GM23338 (cell line): Measurements from ENCODE around the gene TCERG1L. TPM values are rescaled to one million over a fixed set of nuclear protein-coding genes. Genes with fewer than 3 reads are reported as not detected.

ENCODE experiments used
- ATAC-seq: fragments of 200-7000 bp; cut with Tn5 transposase; 3 replicates; pipeline ENCODE4 v1.9.1; 2020
- DNase-seq: peaks from one replicate; pipeline ENCODE4 v3.0.0-alpha.2; 2015; ENCODE audit warnings: low spot score
- H2AFZ ChIP-seq: fragments of 200-600 bp; sonication (generic); 2 replicates; pipeline ENCODE4 v1.8.0; 2016; ENCODE audit warnings: antibody characterized with exemption, mild to moderate bottlenecking, moderate library complexity
- H3F3A ChIP-seq: fragments of 200-600 bp; sonication (generic); replicated peaks from 2 replicates; pipeline ENCODE4 v1.8.0; 2017; ENCODE audit warnings: antibody characterized with exemption, mixed run types, low read depth
- H3K27ac ChIP-seq: fragments of 200-600 bp; sonication (generic); 2 replicates; pipeline ENCODE4 v1.6.1; 2016; ENCODE audit warnings: low read depth
- H3K27me3 ChIP-seq: fragments of 200-600 bp; sonication (generic); 2 replicates; pipeline ENCODE4 v1.8.0; 2016; ENCODE audit warnings: mild to moderate bottlenecking, mixed run types, moderate library complexity; ENCODE audit not compliant: insufficient read depth
- H3K36me3 ChIP-seq: fragments of 200-600 bp; sonication (generic); 2 replicates; pipeline ENCODE4 v1.8.0; 2016; ENCODE audit warnings: mild to moderate bottlenecking; ENCODE audit not compliant: insufficient read depth
- H3K4me1 ChIP-seq: fragments of 200-600 bp; sonication (generic); 2 replicates; pipeline ENCODE4 v1.8.0; 2016; ENCODE audit warnings: mild to moderate bottlenecking, moderate library complexity; ENCODE audit not compliant: insufficient read depth
- H3K4me2 ChIP-seq: fragments of 200-600 bp; sonication (generic); 2 replicates; pipeline ENCODE4 v1.7.1; 2017; ENCODE audit warnings: mixed run types
- H3K4me3 ChIP-seq: fragments of 200-600 bp; sonication (generic); 2 replicates; pipeline ENCODE4 v1.6.1; 2016; ENCODE audit warnings: mixed run types
- H3K79me2 ChIP-seq: fragments of 200-600 bp; sonication (generic); replicated peaks from 2 replicates; pipeline ENCODE4 v1.8.0; 2017; ENCODE audit warnings: mild to moderate bottlenecking; ENCODE audit not compliant: insufficient read depth
- H3K9me2 ChIP-seq: fragments of 200-600 bp; sonication (generic); 2 replicates; pipeline ENCODE4 v1.8.0; 2017; ENCODE audit not compliant: insufficient read depth
- H4K20me1 ChIP-seq: fragments of 200-600 bp; sonication (generic); replicated peaks from 2 replicates; pipeline ENCODE4 v1.8.0; 2017; ENCODE audit warnings: mild to moderate bottlenecking; ENCODE audit not compliant: insufficient read depth
- H3K27ac Mint-ChIP-seq: 2 replicates; pipeline ENCODE4 v1.8.0; 2020; ENCODE audit warnings: inconsistent platforms, mild to moderate bottlenecking, moderate library complexity, mixed read lengths
- H3K27me3 Mint-ChIP-seq: 3 replicates; pipeline ENCODE4 v1.8.0; 2022; ENCODE audit warnings: low read depth, mild to moderate bottlenecking, moderate library complexity, mixed read lengths, inconsistent platforms; ENCODE audit not compliant: insufficient read depth, poor library complexity
- H3K36me3 Mint-ChIP-seq: 3 replicates; pipeline ENCODE4 v1.8.0; 2021; ENCODE audit warnings: low read depth, mild to moderate bottlenecking, inconsistent platforms, moderate library complexity, mixed read lengths
- H3K4me1 Mint-ChIP-seq: 3 replicates; pipeline ENCODE4 v1.8.0; 2020; ENCODE audit warnings: mild to moderate bottlenecking, inconsistent platforms, mixed read lengths
- H3K4me3 Mint-ChIP-seq: 3 replicates; pipeline ENCODE4 v1.8.0; 2021; ENCODE audit warnings: moderate library complexity, mild to moderate bottlenecking, inconsistent platforms, mixed read lengths
- H3K9me3 Mint-ChIP-seq: 3 replicates; pipeline ENCODE4 v1.8.0; 2020; ENCODE audit warnings: moderate library complexity, mild to moderate bottlenecking, inconsistent platforms, mixed read lengths
- CREB1 ChIP-seq: fragments of 250-450 bp; sonication (Bioruptor Pico); IDR thresholded peaks from 2 replicates; pipeline ENCODE4 v1.5.0; 2020; ENCODE audit warnings: low read depth, mild to moderate bottlenecking, moderate library complexity
- CTCF ChIP-seq, 2 experiments: fragments of 200-600 bp in 1 of 2; sonication (generic) in 1 of 2; conservative IDR thresholded peaks; 2 replicates each; pipeline versions ENCODE4 v1.5.1 to v1.6.1; 2016 to 2017; ENCODE audit warnings: antibody characterized with exemption in 2 of 2, low read depth in 2 of 2, mild to moderate bottlenecking in 2 of 2, moderate library complexity in 1 of 2
- ETS1 ChIP-seq: IDR thresholded peaks from 2 replicates; pipeline ENCODE4 v1.6.1; 2016; ENCODE audit warnings: antibody characterized with exemption
- EZH2 ChIP-seq: fragments of 200-600 bp; sonication (generic); IDR thresholded peaks from one replicate; pipeline ENCODE4 v1.8.0; 2017; ENCODE audit warnings: antibody characterized with exemption, mild to moderate bottlenecking, low read depth; ENCODE audit not compliant: unreplicated experiment
- EZH2phosphoT487 ChIP-seq: fragments of 200-600 bp; sonication (generic); IDR thresholded peaks from one replicate; pipeline ENCODE4 v1.8.1; 2018; ENCODE audit warnings: antibody characterized with exemption; ENCODE audit not compliant: unreplicated experiment
- NANOG ChIP-seq: IDR thresholded peaks from 2 replicates; pipeline ENCODE4 v1.6.1; 2016; ENCODE audit warnings: antibody characterized with exemption, borderline replicate concordance
- POLR2AphosphoS5 ChIP-seq: IDR thresholded peaks from 2 replicates; pipeline ENCODE4 v1.6.1; 2016; ENCODE audit warnings: antibody characterized with exemption, low read depth
- STAT1 ChIP-seq: IDR thresholded peaks from one replicate; pipeline ENCODE4 v1.6.1; 2016; ENCODE audit warnings: antibody characterized with exemption; ENCODE audit not compliant: unreplicated experiment
- ZNF114 ChIP-seq: fragments of 250-450 bp; sonication (Bioruptor Pico); IDR thresholded peaks from 2 replicates; pipeline ENCODE4 v1.5.0; 2020; ENCODE audit warnings: mild to moderate bottlenecking, moderate library complexity
- ZNF331 ChIP-seq: fragments of 250-450 bp; sonication (Bioruptor Pico); IDR thresholded peaks from 2 replicates; pipeline ENCODE4 v1.5.0; 2020; ENCODE audit warnings: low read depth, mild to moderate bottlenecking, moderate library complexity
- ZNF462 ChIP-seq: fragments of 250-450 bp; sonication (Bioruptor Pico); IDR thresholded peaks from 2 replicates; pipeline ENCODE4 v1.5.0; 2020; ENCODE audit warnings: mild to moderate bottlenecking, moderate library complexity
- polyA plus RNA-seq: library from polyadenylated mRNA; unstranded; fragments of >200 nt; fragmentation: Nextera tagmentation; extraction: Ambion mirVana; gene quantifications from 2 replicates; pipeline ENCODE4 v1.2.1, GENCODE V29; 2016
- total RNA-seq: library from RNA; depleted of rRNA; stranded (reverse); fragments of >200 nt; shearing (Covaris generic); gene quantifications from 2 replicates; pipeline ENCODE4 v1.2.3, GENCODE V29; 2014

Gene TCERG1L
- total and polyA plus RNA-seq, 2 experiments from 2014 or later = 3.9 to 5.5 TPM

- peaks cover 24% of the 10 kb centered on the region; the same call in 2 of the 3 replicates for H3K36me3 Mint-ChIP-seq
- no peaks in the 10 kb centered on the region for H4K20me1 ChIP-seq
- H3K4me3 ChIP-seq = no peak overlapping the region
- no peaks in the 10 kb centered on the region for H3K27me3 ChIP-seq
- H3K9me2 ChIP-seq = no peaks in the 10 kb centered on the region
- H3K4me3 Mint-ChIP-seq = no peak overlapping the region
- no peaks in the 10 kb centered on the region for H3K36me3 ChIP-seq
- H3F3A ChIP-seq = no peaks in the 10 kb centered on the region
- H3K27ac ChIP-seq = no peak overlapping the region
- DNase-seq (no peak), ATAC-seq (no peak)
- no peak overlapping the region for H2AFZ ChIP-seq
- H3K27me3 Mint-ChIP-seq = peaks cover 3% of the 10 kb centered on the region
- H3K4me2 ChIP-seq = no peak overlapping the region
- TF ChIP-seq POLR2AphosphoS5 = no peak
- no peak for TF ChIP-seq CTCF (conservative IDR thresholded peaks at IDR 0.05; ENCODE audit: low read depth in 2 of 2)
- no peak for TF ChIP-seq NANOG
- no peak for TF ChIP-seq STAT1
- TF ChIP-seq ZNF462 (CRISPR knock-in tag) = no peak
- no peak for TF ChIP-seq ZNF114 (CRISPR knock-in tag)
- TF ChIP-seq EZH2 = no peak
- no peak for TF ChIP-seq ZNF331 (CRISPR knock-in tag)
- no peak for TF ChIP-seq EZH2phosphoT487
- no peak for TF ChIP-seq CREB1
- TF ChIP-seq ETS1 = no peak
- H3K4me1 ChIP-seq = no peaks in the 10 kb centered on the region
- no peak overlapping the region for H3K27ac Mint-ChIP-seq
- no peaks in the 10 kb centered on the region for H3K79me2 ChIP-seq
- peaks cover 17% of the 10 kb centered on the region for H3K4me1 Mint-ChIP-seq
- H3K9me3 Mint-ChIP-seq = peaks cover 85% of the 10 kb centered on the region
Observed at GRCh38 chr10:131132681-131133080, 178.8 kb downstream of the TCERG1L start.
